Activated naive CD8-positive, alpha-beta T cell (primary cell): Measurements from ENCODE around the gene ARHGAP45.

ENCODE experiments used
- H3K27ac Mint-ChIP-seq: one replicate; pipeline ENCODE4 v1.8.0; 2021; ENCODE audit warnings: mixed read lengths
- H3K27me3 Mint-ChIP-seq: one replicate; pipeline ENCODE4 v1.8.0; 2021; ENCODE audit warnings: mixed read lengths
- H3K36me3 Mint-ChIP-seq: one replicate; pipeline ENCODE4 v1.8.0; 2021; ENCODE audit warnings: mixed read lengths
- H3K4me1 Mint-ChIP-seq: one replicate; pipeline ENCODE4 v1.8.0; 2021; ENCODE audit warnings: low read depth, mixed read lengths
- H3K4me3 Mint-ChIP-seq: one replicate; pipeline ENCODE4 v1.8.0; 2021; ENCODE audit warnings: mild to moderate bottlenecking, mixed read lengths
- H3K9me3 Mint-ChIP-seq: one replicate; pipeline ENCODE4 v1.8.0; 2021; ENCODE audit warnings: low read depth, mixed read lengths

The ARHGAP45 gene

DNA sequence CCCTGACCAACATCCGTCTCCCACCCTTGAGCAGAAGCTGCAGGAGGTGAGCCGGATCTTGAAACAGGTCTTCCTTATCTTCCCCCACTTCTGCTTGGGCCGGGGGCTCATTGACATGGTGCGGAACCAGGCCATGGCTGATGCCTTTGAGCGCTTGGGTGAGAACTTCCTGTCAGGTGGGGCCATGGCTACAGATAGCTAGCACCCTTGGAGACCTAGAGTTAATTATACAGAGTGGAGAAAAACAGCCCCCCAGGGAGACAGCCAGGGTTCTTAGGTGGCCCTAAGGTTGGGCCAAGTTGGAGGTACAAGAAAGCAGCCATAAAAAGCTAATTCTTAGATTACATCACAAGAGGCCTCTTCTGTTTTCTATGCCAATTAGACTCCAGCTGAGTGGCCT lies 8.9 kb upstream of the ARHGAP45 start:
- no peaks in the 10 kb centered on the region for H3K27me3 Mint-ChIP-seq
- peaks cover 14% of the 10 kb centered on the region for H3K36me3 Mint-ChIP-seq
- H3K4me3 Mint-ChIP-seq = no peak overlapping the region
- peak overlapping the region; percentile 28 for H3K27ac Mint-ChIP-seq
- no peaks in the 10 kb centered on the region for H3K9me3 Mint-ChIP-seq
- peaks cover 13% of the 10 kb centered on the region for H3K4me1 Mint-ChIP-seq

DNA sequence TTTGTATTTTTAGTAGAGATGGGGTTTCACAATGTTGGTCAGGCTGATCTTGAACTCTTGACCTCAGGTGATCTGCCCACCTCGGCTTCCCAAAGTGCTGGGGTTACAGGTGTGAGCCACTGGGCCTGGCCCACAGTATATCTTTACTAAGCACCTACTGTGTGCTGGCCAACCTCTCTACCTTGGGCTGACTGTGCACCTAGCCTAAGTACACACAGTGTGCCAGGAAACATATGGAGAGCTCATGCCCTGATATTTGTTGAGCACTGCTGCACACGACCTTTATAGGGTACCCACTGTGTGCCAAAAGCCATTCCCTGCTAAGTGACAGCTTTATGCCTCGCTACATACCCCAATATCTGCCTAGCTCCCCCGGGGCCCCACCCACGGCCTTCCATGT lies 6.3 kb upstream of the ARHGAP45 start:
- Mint-ChIP-seq H3K9me3 (no peaks in the 10 kb centered on the region), H3K4me1 (peaks cover 25% of the 10 kb centered on the region), H3K4me3 (no peak overlapping the region), H3K27me3 (no peaks in the 10 kb centered on the region), H3K27ac (no peak overlapping the region), H3K36me3 (peaks cover 14% of the 10 kb centered on the region)

DNA sequence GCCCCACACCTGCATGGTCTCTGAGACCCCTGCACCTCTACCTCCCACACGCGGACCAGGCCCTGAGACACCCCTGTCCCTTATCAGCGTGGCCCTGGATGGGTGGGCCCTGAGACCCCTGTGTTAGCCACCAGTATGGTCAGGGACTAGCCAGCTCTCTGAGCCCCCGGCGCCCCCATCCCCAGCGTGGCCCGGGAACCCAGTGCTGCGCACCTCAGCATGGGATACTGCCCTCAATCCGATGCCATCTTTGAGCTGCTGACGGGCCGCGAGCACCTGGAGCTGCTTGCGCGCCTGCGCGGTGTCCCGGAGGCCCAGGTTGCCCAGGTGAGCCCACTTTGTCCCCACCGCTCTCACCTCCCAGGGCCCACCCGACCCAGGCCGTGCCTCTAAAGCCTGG lies 5.0 kb upstream of the ARHGAP45 start:
- Mint-ChIP-seq H3K36me3 (peaks cover 9% of the 10 kb centered on the region), H3K27ac (no peak overlapping the region), H3K4me3 (no peak overlapping the region), H3K9me3 (no peaks in the 10 kb centered on the region), H3K27me3 (no peaks in the 10 kb centered on the region), H3K4me1 (peaks cover 29% of the 10 kb centered on the region)

DNA sequence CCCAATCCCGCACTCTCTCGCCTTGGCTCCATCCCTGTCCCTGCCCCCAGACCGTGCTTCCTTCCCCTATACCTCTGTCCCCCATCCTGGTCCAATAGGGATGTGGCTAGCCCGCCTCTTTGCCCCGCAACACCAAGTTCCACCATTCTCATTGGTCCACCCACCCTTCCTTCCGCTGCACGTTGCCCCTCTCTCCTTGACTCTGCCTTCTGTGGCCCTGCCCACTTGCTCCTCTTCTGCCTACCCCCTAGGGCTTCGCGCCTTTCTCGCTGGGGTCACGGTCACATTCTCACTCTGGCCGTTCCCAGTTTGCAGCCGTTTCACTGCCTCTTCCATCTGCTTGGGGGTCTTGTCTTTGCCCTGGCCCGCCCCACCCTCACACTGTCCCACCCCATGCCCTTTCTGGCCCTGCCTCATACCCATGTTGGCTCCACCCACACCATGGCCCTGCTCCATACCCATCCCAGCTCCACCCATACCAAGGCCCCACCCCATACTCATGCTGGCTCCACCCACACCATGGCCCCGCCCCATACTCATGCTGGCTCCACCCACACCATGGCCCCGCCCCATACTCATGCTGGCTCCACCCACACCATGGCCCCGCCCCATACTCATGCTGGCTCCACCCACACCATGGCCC lies 4.5 kb upstream of the ARHGAP45 start:
- Mint-ChIP-seq H3K27me3 (no peaks in the 10 kb centered on the region), H3K27ac (no peak overlapping the region), H3K9me3 (no peaks in the 10 kb centered on the region), H3K4me1 (peaks cover 25% of the 10 kb centered on the region), H3K4me3 (no peak overlapping the region), H3K36me3 (peaks cover 6% of the 10 kb centered on the region)

DNA sequence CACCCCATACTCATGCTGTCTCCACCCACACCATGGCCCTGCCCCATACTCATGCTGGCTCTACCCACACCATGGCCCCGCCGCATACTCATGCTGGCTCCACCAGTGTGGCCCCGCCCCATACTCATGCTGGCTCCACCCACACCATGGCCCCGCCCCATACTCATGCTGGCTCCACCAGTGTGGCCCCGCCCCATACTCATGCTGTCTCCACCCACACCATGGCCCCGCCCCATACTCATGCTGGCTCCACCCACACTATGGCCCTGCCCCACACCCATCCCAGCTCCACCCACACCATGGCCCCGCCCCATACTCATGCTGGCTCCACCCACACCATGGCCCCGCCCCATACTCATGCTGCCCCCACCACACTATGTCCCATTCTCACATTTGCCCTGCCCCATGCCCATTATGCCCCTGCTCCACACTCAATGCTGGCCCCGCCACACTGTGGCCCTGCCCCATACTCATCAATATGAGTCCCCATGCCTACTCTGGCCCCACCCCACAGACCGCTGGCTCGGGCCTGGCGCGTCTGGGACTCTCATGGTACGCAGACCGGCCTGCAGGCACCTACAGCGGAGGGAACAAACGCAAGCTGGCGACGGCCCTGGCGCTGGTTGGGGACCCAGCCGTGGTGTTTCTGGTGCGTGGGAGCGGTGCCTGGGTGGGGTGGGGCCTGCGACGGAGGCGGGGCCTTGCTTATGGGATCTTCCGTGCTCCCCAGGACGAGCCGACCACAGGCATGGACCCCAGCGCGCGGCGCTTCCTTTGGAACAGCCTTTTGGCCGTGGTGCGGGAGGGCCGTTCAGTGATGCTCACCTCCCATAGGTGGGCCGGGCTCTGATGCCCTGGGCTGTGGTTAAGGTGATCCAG lies 3.7 kb upstream of the ARHGAP45 start:
- no peaks in the 10 kb centered on the region for H3K9me3 Mint-ChIP-seq
- H3K27me3 Mint-ChIP-seq = no peaks in the 10 kb centered on the region
- peaks cover 20% of the 10 kb centered on the region for H3K4me1 Mint-ChIP-seq
- H3K36me3 Mint-ChIP-seq = peaks cover 2% of the 10 kb centered on the region
- no peak overlapping the region for H3K4me3 Mint-ChIP-seq
- no peak overlapping the region for H3K27ac Mint-ChIP-seq

DNA sequence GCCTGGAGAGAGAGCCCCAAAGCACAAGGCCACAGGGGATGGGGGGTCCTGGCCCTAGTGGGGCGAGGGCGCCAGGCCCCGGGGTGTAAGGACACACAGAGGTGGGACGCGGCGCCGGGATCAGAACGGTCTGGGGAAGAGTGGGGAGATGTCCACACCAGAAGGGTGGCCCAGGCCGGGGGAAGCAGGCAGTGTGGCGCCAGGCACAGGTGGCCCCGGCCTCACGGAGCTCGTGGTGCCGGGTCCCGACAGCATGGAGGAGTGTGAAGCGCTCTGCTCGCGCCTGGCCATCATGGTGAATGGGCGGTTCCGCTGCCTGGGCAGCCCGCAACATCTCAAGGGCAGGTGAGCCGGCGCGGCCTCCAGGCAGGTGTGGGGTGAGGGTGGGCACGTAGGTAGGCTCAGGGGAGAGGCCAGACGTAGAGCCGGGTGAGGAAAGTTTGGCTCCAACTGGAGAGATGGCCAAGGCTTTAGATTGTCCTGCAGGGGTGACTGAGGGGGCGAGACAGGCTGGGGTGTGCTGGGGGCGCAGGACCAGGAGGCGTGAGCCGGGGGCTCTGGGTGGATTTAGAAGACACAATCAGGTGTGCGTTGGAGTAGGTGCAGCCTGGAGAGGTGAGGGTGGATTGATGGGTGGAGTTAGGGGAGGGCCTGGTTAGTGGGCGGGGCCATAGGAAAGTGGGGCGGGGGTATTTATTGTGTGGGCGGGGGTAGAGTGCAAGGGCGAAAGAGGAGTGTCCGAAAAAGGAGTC lies 2.9 kb upstream of the ARHGAP45 start:
- no peaks in the 10 kb centered on the region for H3K9me3 Mint-ChIP-seq
- peaks cover 5% of the 10 kb centered on the region for H3K36me3 Mint-ChIP-seq
- no peaks in the 10 kb centered on the region for H3K27me3 Mint-ChIP-seq
- H3K4me1 Mint-ChIP-seq = peaks cover 24% of the 10 kb centered on the region
- no peak overlapping the region for H3K27ac Mint-ChIP-seq
- no peak overlapping the region for H3K4me3 Mint-ChIP-seq

DNA sequence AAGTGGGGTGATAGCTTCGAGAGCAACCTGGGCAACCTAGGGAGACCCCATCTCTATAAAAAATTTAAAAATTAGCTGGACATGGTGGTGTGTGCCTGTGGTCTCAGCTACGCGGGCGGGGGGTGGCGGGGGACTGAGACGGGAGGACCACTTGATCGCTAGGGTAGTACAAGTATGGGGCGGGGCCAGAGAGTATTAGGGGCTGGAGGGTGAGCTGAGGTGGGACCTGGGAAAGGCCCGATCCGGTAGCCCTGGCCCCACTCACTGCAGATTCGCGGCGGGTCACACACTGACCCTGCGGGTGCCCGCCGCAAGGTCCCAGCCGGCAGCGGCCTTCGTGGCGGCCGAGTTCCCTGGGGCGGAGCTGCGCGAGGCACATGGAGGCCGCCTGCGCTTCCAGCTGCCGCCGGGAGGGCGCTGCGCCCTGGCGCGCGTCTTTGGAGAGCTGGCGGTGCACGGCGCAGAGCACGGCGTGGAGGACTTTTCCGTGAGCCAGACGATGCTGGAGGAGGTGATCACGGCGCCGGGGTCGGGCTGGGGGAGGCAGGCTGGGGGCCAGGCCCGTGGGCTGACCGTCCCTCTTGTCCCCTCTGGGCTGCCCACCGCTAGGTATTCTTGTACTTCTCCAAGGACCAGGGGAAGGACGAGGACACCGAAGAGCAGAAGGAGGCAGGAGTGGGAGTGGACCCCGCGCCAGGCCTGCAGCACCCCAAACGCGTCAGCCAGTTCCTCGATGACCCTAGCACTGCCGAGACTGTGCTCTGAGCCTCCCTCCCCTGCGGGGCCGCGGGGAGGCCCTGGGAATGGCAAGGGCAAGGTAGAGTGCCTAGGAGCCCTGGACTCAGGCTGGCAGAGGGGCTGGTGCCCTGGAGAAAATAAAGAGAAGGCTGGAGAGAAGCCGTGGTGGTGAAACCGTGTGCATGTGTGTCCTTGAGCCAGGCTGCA lies 2.0 kb upstream of the ARHGAP45 start:
- Mint-ChIP-seq H3K27ac (no peak overlapping the region), H3K4me1 (peaks cover 30% of the 10 kb centered on the region), H3K4me3 (peak overlapping the region; percentile 63), H3K9me3 (no peaks in the 10 kb centered on the region), H3K27me3 (no peaks in the 10 kb centered on the region), H3K36me3 (peaks cover 5% of the 10 kb centered on the region)

DNA sequence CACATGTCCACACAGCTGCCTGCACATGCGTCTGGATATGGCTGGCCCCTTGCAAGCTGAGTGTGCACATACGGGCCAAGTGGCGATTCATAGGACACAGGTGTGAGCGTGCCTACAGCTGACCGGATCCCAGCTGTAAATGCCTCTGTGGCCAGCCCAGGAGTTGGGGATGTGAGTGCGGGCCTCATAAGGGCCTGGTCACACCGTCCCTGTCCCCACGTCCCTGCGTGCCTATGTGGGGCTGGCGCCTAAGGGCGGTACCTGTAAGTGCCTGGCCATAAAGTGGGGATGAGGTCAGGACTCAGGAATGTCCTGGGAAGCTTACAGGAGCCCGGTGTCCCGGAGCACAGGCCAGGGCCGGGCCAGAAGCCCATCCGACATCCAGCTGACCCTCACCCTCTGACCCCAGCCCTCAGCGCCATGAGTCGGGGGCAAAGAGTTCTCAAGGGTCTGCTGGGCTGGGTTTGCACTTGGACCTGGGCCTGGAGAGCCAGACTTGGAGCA lies 1.3 kb upstream of the ARHGAP45 start:
- no peak overlapping the region for H3K27ac Mint-ChIP-seq
- H3K27me3 Mint-ChIP-seq = no peaks in the 10 kb centered on the region
- H3K36me3 Mint-ChIP-seq = peaks cover 5% of the 10 kb centered on the region
- peaks cover 32% of the 10 kb centered on the region for H3K4me1 Mint-ChIP-seq
- H3K4me3 Mint-ChIP-seq = peak overlapping the region; percentile 63
- no peaks in the 10 kb centered on the region for H3K9me3 Mint-ChIP-seq

DNA sequence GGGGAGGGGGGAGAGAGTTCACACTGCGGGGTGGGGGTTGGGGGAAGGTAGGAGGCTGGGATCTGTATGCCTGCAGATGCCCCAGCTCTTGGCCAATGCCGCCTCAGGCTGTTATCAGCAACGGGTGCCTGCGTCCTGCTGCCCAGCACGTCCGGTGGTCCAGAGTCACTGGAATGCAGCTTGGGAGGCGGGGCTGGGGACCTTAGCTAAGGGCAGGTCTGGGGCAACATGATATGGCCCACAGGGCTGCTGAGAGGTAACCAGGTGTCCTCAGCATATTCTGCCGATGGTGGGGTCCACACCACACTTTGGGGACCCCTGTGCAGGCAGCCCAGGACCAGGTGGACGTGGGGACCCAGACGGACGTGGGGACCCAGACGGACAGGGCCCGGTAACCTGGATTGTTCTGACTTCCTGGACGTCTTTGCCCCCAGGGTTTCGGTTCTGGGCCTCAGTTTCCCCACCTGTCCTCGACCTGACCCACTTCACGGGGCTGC lies 668 bp upstream of the ARHGAP45 start:
- Mint-ChIP-seq H3K9me3 (no peaks in the 10 kb centered on the region), H3K27ac (no peak overlapping the region), H3K36me3 (peaks cover 5% of the 10 kb centered on the region), H3K4me1 (peaks cover 32% of the 10 kb centered on the region), H3K27me3 (no peaks in the 10 kb centered on the region), H3K4me3 (no peak overlapping the region)

DNA sequence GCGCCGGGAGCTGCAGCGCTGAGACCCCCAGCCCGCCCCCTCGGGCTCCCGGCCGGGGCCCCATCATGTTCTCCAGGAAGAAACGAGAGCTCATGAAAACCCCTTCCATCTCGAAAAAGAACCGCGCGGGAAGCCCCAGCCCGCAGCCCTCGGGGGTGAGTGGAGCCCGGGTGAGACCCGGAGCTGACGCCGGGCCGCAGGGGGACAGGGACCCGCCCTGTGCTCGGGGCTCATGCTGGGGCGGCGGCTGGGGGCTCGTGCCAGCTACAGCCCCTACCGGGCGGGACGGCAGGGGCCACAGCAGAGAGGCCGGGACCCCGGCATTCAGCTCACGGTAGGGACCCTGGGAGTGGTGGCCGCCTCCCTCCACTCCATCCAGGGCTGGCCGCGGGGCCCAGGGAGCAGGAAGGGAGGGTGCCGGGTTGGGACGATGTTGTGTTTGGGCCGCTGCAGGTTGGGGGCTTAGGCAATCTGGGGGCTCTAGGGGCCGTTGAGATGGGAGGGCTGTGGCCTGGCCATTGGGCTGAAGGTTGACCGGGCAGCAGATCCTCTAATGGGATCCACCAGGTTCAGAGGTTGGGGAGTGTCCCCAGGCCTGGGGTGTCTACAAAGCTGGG lies 482 bp downstream of the ARHGAP45 start:
- Mint-ChIP-seq H3K4me1 (peaks cover 41% of the 10 kb centered on the region), H3K27me3 (no peaks in the 10 kb centered on the region), H3K4me3 (peak overlapping the region; percentile 91), H3K9me3 (no peaks in the 10 kb centered on the region), H3K36me3 (peaks cover 9% of the 10 kb centered on the region), H3K27ac (peak overlapping the region; percentile 64)

DNA sequence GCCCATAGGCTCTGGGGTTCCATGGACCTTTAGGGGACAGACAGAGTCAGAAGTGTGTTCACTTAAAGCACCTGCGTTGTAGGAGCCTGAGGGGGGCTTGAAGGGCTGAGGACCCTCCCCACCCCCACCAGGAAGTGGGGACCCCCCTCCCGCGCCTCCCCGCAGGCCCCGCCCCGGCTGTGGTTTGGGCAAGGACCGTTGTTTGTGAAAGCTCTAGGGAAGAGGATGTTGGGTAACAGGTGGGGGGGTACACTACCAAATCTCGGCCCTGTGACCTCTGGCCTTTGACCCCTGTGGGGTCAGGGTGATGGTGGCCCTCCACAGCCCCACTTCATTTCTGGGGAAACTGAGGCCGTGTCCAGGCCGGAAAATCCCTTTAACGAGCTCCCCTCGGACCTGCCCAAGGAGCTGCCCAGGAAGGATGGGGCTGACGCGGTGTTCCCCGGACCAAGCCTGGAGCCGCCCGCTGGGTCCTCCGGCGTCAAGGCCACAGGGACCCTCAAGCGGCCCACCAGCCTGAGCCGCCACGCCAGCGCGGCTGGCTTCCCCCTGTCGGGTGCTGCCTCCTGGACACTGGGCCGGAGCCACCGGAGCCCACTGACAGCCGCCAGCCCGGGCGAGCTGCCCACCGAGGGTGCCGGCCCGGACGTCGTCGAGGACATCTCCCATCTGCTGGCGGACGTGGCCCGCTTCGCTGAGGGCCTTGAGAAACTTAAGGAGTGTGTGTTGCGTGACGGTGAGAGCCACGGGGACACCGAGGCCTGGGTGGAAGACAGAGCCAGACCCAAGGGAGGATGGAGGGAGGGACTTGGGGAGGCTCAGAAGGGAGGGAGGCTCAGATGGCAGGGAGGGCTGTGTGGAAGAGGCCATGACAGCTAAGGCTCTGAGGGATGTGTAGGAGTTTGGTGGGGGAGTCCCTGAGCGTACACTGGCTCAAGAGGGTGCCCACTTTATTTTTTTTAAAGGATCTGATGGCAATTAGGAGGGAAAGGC lies 1.3 kb downstream of the ARHGAP45 start:
- Mint-ChIP-seq H3K27me3 (no peaks in the 10 kb centered on the region), H3K36me3 (peaks cover 9% of the 10 kb centered on the region), H3K9me3 (no peaks in the 10 kb centered on the region), H3K4me3 (peak overlapping the region; percentile 91), H3K27ac (peak overlapping the region; percentile 96), H3K4me1 (peaks cover 49% of the 10 kb centered on the region)

DNA sequence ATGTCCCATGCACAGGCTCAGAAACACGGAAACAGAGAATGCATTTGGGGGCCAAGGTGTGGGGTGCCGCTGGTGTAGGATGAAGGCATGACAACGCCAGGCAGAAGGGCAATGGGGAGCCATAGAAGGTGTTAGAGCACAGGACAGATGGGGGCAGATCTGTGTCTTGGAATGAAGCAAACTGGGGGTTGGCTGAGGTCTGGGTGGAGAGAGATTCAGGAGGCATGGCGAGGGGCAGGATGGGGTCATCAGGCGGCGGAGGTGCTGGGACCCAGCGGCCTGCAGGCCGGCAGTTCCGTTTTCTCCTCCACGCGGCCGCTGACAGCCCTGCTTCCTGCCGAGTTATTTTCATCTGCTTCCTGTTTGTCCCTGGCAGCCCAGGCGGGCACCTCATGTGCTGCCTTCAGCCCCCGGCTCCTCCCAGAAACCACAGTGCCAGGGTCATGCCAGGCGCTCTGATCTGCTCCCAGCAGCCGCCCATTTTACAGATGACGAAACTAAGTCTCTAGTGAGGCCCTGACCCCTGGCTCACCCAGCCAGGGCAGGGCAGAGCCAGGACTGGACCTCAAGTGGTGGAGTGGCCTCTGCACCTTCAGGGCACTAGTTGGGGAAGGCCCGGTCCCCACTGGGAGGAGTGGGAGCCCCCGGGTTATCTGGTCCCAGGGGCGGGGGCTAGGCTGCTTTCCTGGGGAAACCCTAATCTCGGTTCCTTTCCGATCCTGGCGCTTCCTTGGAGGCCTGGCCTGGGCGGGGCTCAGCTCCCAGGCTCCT lies 2.2 kb downstream of the ARHGAP45 start:
- peak overlapping the region; percentile 96 for H3K27ac Mint-ChIP-seq

More for the DNA sequence above, 2.2 kb downstream of the ARHGAP45 start:
- Mint-ChIP-seq H3K36me3 (peaks cover 9% of the 10 kb centered on the region), H3K4me3 (peak overlapping the region; percentile 91), H3K9me3 (no peaks in the 10 kb centered on the region), H3K27me3 (no peaks in the 10 kb centered on the region), H3K4me1 (peaks cover 52% of the 10 kb centered on the region)
